IMR-90 (cell line): ENCODE measurements around the gene RANBP9. TPM values are rescaled to one million over a fixed set of nuclear protein-coding genes. Genes with fewer than 3 reads are reported as not detected.

Experiments used
- ATAC-seq: fragments of 200-7000 bp; cut with Tn5 transposase; 2 replicates; pipeline ENCODE4 v1.9.1; 2020; ENCODE audit warnings: low read depth, mild to moderate bottlenecking, moderate library complexity
- BruUV-seq: library from RNA; stranded (reverse); fragments of 400-500 nt; replicated peaks from 2 replicates; lab custom pipeline; 2021; lab: Mats Ljungman, UMichigan
- CTCF ChIA-PET: fragments of 300-600 bp; formaldehyde crosslinking; extraction: SDS; loops from one replicate; lab custom pipeline; 2021; ENCODE audit warnings: antibody characterized with exemption; lab: Yijun Ruan, JAX
- POLR2A ChIA-PET: fragments of 300-600 bp; sonication (Branson Sonifier 250); formaldehyde crosslinking; loops from one replicate; lab custom pipeline; 2022; ENCODE audit warnings: antibody characterized with exemption; ENCODE audit not compliant: unreplicated experiment; lab: Charles Lee
- DNase-seq: peaks from one replicate; pipeline ENCODE4 v3.0.0; 2013
- H2AFZ ChIP-seq: replicated peaks from 2 replicates; pipeline ENCODE3; 2013; ENCODE audit warnings: low read length, mild to moderate bottlenecking; ENCODE audit not compliant: poor library complexity
- H2AK5ac ChIP-seq: 2 replicates; pipeline ENCODE4 v1.6.1; 2013; ENCODE audit warnings: low read depth, low read length, inconsistent platforms
- H2AK9ac ChIP-seq: replicated peaks from 2 replicates; pipeline ENCODE3; 2013; ENCODE audit warnings: mild to moderate bottlenecking, low read depth, low read length, moderate library complexity; ENCODE audit not compliant: poor library complexity
- H2BK120ac ChIP-seq: 2 replicates; pipeline ENCODE4 v1.6.1; 2013; ENCODE audit warnings: low read depth, low read length, inconsistent platforms
- H2BK15ac ChIP-seq: 3 replicates; pipeline ENCODE4 v1.6.1; 2013; ENCODE audit warnings: low read depth, low read length, inconsistent platforms
- H2BK20ac ChIP-seq: 2 replicates; pipeline ENCODE4 v1.6.1; 2013; ENCODE audit warnings: low read depth, mild to moderate bottlenecking, inconsistent platforms, low read length, moderate library complexity
- H2BK5ac ChIP-seq: 2 replicates; pipeline ENCODE4 v1.6.1; 2013; ENCODE audit warnings: mild to moderate bottlenecking, low read depth, low read length, inconsistent platforms; ENCODE audit not compliant: poor library complexity, severe bottlenecking
- H3K14ac ChIP-seq: replicated peaks from 2 replicates; pipeline ENCODE4 v1.6.1; 2013; ENCODE audit warnings: low read depth, low read length, inconsistent platforms
- H3K18ac ChIP-seq: 2 replicates; pipeline ENCODE4 v1.6.1; 2013; ENCODE audit warnings: low read depth, low read length, control low read depth
- H3K23ac ChIP-seq: 2 replicates; pipeline ENCODE4 v1.6.1; 2013; ENCODE audit warnings: low read depth, low read length, inconsistent platforms
- H3K27ac ChIP-seq: 2 replicates; pipeline ENCODE4 v1.5.1; 2013; ENCODE audit warnings: mild to moderate bottlenecking, control low read depth, low read length; ENCODE audit not compliant: insufficient read depth
- H3K27me3 ChIP-seq: 2 replicates; pipeline ENCODE4 v1.6.1; 2013; ENCODE audit warnings: low read length; ENCODE audit not compliant: control insufficient read depth, insufficient read depth
- H3K36me3 ChIP-seq: 2 replicates; pipeline ENCODE4 v1.6.1; 2013; ENCODE audit warnings: low read length, mixed read lengths; ENCODE audit not compliant: control insufficient read depth, insufficient read depth
- H3K4ac ChIP-seq: 2 replicates; pipeline ENCODE4 v1.6.1; 2013; ENCODE audit warnings: low read depth, low read length, inconsistent platforms
- H3K4me1 ChIP-seq: 2 replicates; pipeline ENCODE4 v1.6.1; 2013; ENCODE audit warnings: low read length, mixed read lengths; ENCODE audit not compliant: control insufficient read depth, insufficient read depth
- H3K4me2 ChIP-seq: 2 replicates; pipeline ENCODE4 v1.6.1; 2013; ENCODE audit warnings: low read depth, mild to moderate bottlenecking, control low read depth, low read length, moderate library complexity
- H3K4me3 ChIP-seq: 2 replicates; pipeline ENCODE4 v1.5.1; 2013; ENCODE audit warnings: low read depth, mild to moderate bottlenecking, control low read depth, low read length, moderate library complexity; ENCODE audit not compliant: insufficient read depth
- H3K56ac ChIP-seq: 2 replicates; pipeline ENCODE4 v1.6.1; 2013; ENCODE audit warnings: low read length, inconsistent platforms; ENCODE audit not compliant: insufficient read depth; ENCODE audit errors: extremely low read depth
- H3K79me1 ChIP-seq, 2 experiments: 2 replicates each; pipeline ENCODE4 v1.6.1; 2013; ENCODE audit warnings: low read length in 2 of 2, inconsistent platforms in 1 of 2, low read depth in 1 of 2
- H3K9ac ChIP-seq: 2 replicates; pipeline ENCODE4 v1.6.1; 2013; ENCODE audit warnings: low read depth, low read length, control low read depth
- H3K9me1 ChIP-seq: 2 replicates; pipeline ENCODE4 v1.6.1; 2013; ENCODE audit warnings: low read length, inconsistent platforms; ENCODE audit not compliant: insufficient read depth
- H3K9me3 ChIP-seq: 2 replicates; pipeline ENCODE4 v1.6.1; 2013; ENCODE audit warnings: low read length; ENCODE audit not compliant: control insufficient read depth, insufficient read depth
- H4K20me1 ChIP-seq: 2 replicates; pipeline ENCODE4 v1.6.1; 2013; ENCODE audit warnings: low read length, inconsistent platforms; ENCODE audit not compliant: insufficient read depth
- H4K5ac ChIP-seq: 2 replicates; pipeline ENCODE4 v1.6.1; 2013; ENCODE audit warnings: mild to moderate bottlenecking, low read depth, low read length, control low read depth
- H4K8ac ChIP-seq, 2 experiments: 2 replicates each; pipeline ENCODE4 v1.6.1; 2013; ENCODE audit warnings: low read depth in 2 of 2, low read length in 2 of 2, control low read depth in 1 of 2, inconsistent platforms in 1 of 2
- H4K91ac ChIP-seq: 2 replicates; pipeline ENCODE4 v1.6.1; 2013; ENCODE audit warnings: low read depth, low read length, inconsistent platforms; ENCODE audit not compliant: insufficient read depth
- BHLHE40 ChIP-seq: fragments of 150-350 bp; IDR thresholded peaks from 2 replicates; pipeline ENCODE4 v1.6.1; 2016; ENCODE audit warnings: mild to moderate bottlenecking, low read depth, low read length
- CEBPB ChIP-seq: IDR thresholded peaks from 2 replicates; pipeline ENCODE4 v1.6.1; 2012; ENCODE audit warnings: low read depth, low read length, improper control_type of control experiment
- CHD1 ChIP-seq: IDR thresholded peaks from 2 replicates; pipeline ENCODE4 v1.6.1; 2012; ENCODE audit warnings: low read depth, low read length, improper control_type of control experiment
- FOS ChIP-seq: fragments of 150-350 bp; IDR thresholded peaks from 2 replicates; pipeline ENCODE4 v1.6.1; 2016; ENCODE audit warnings: low read depth, low read length
- MAFK ChIP-seq: IDR thresholded peaks from 2 replicates; pipeline ENCODE4 v1.6.1; 2012; ENCODE audit warnings: low read depth, low read length, improper control_type of control experiment
- MAZ ChIP-seq: IDR thresholded peaks from 2 replicates; pipeline ENCODE4 v1.6.1; 2012; ENCODE audit warnings: low read depth, mild to moderate bottlenecking, low read length, improper control_type of control experiment, moderate library complexity, borderline replicate concordance
- MXI1 ChIP-seq: IDR thresholded peaks from 2 replicates; pipeline ENCODE4 v1.6.1; 2012; ENCODE audit warnings: low read depth, mild to moderate bottlenecking, low read length, moderate library complexity, borderline replicate concordance
- NFE2L2 ChIP-seq: fragments of 150-350 bp; IDR thresholded peaks from 2 replicates; pipeline ENCODE4 v1.6.1; 2016; ENCODE audit warnings: low read depth, mild to moderate bottlenecking, low read length
- POLR2A ChIP-seq: IDR thresholded peaks from 2 replicates; pipeline ENCODE4 v1.6.1; 2012; ENCODE audit warnings: mild to moderate bottlenecking, low read depth, low read length
- RAD21 ChIP-seq: IDR thresholded peaks from 2 replicates; pipeline ENCODE4 v1.6.1; 2012; ENCODE audit warnings: low read length, improper control_type of control experiment
- RCOR1 ChIP-seq: IDR thresholded peaks from 2 replicates; pipeline ENCODE4 v1.6.1; 2012; ENCODE audit warnings: mild to moderate bottlenecking, low read length, improper control_type of control experiment; ENCODE audit not compliant: insufficient replicate concordance
- RFX5 ChIP-seq: IDR thresholded peaks from 2 replicates; pipeline ENCODE4 v1.8.0; 2012; ENCODE audit warnings: low read depth, mild to moderate bottlenecking, low read length, moderate library complexity
- SMC3 ChIP-seq: fragments of 150-350 bp; IDR thresholded peaks from 2 replicates; pipeline ENCODE4 v1.6.1; 2016; ENCODE audit warnings: low read depth, mild to moderate bottlenecking, antibody characterized with exemption, low read length, moderate library complexity
- WGBS, 2 experiments: methylation state at CpG; one replicate each; pipeline versions ENCODE4 v1.1.5 to v1.1.7; 2013; ENCODE audit warnings: missing lambda C conversion rate in 2 of 2; ENCODE audit not compliant: insufficient read length in 1 of 2; ENCODE audit errors: extremely low coverage in 2 of 2; 5-methylcytosine and 5-hydroxymethylcytosine counted together
- dilution Hi-C: fragments of 300-500 bp; cut with HindIII; formaldehyde crosslinking; loops from one replicate; pipeline ENCODE4 v1.14.3; 2018; ENCODE audit warnings: low sequenced_read_pairs; ENCODE audit not compliant: unreplicated experiment
- in situ Hi-C: fragments of 300-500 bp; cut with MboI; formaldehyde crosslinking; loops from 3 replicates; pipeline ENCODE4 v1.14.3; 2019; ENCODE audit warnings: low sequenced_read_pairs, inconsistent platforms, mixed read lengths
- intact Hi-C: fragments of 100-400 bp; cut with micrococcal nuclease; formaldehyde crosslinking; loops from 2 replicates; pipeline ENCODE4 v1.10.0; 2022
- polyA plus RNA-seq, 3 experiments: library from polyadenylated mRNA; depleted of rRNA; stranded (reverse); fragments of >200 nt; gene quantifications; 2 replicates each; pipeline ENCODE4 v1.2.3, GENCODE V29; 2012; ENCODE audit warnings: low replicate concordance in 1 of 3
- total RNA-seq: library from RNA; depleted of rRNA; stranded (reverse); fragments of >200 nt; gene quantifications from 2 replicates; pipeline ENCODE4 v1.2.3, GENCODE V29; 2012
- TF ChIP-seq, protein P1 (sequence below): fragments of 150-350 bp; IDR thresholded peaks from 2 replicates; pipeline ENCODE4 v1.6.1; 2017; ENCODE audit warnings: mild to moderate bottlenecking, antibody characterized with exemption, low read length, low read depth
- TF ChIP-seq, protein P2 (sequence below): fragments of 150-350 bp; IDR thresholded peaks from 2 replicates; pipeline ENCODE4 v1.6.1; 2016; ENCODE audit warnings: low read depth, mild to moderate bottlenecking, low read length, moderate library complexity, borderline replicate concordance
- TF ChIP-seq, protein P3 (sequence below): conservative IDR thresholded peaks from 2 replicates; pipeline ENCODE4 v1.5.1; 2012; ENCODE audit warnings: mild to moderate bottlenecking, low read depth, low read length, improper control_type of control experiment

RANBP9 gene
- total and polyA plus RNA-seq, 2 of the 4 experiments (the other 2 are of a cell fraction) = 17.7 to 27.8 TPM

DNA sequence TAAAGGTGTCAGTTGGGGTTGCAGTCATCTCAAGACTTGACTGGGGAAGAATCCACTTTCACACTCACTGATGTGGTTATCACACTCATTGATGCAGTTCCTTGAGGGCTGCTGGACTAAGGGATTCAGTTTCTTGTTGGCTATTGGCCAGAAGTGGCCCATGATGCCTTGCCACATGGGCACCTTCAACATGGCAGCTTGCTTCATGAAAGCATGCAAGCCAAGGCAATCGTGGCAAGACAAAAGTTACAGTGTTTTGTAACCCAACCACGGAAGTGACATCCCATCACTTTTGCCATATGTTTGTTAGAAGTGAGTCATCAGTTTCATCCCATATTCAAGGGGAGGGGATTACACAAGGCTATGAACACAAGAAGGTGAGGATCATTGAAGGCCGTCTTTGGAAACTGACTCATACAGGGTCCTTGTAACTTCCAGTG lies 3.8 kb upstream of the RANBP9 start:
- Histone ChIP-seq H4K5ac (no peak overlapping the region), H4K8ac (no peak overlapping the region), H3K4ac (no peak overlapping the region), H3K4me2 (no peak overlapping the region), H3K79me1 (no peaks in the 10 kb centered on the region; a peak in 1 of 4 replicates), H3K4me1 (no peaks in the 10 kb centered on the region), H3K23ac (no peak overlapping the region), H3K9me1 (no peaks in the 10 kb centered on the region), H4K20me1 (no peaks in the 10 kb centered on the region), H2BK5ac (no peak overlapping the region), H2BK20ac (no peak overlapping the region), H2AK5ac (no peak overlapping the region), H3K14ac (no peak overlapping the region), H3K4me3 (no peak overlapping the region), H3K18ac (no peak overlapping the region), H2AFZ (no peak overlapping the region), H3K9me3 (no peaks in the 10 kb centered on the region), H3K36me3 (no peaks in the 10 kb centered on the region), H4K91ac (no peak overlapping the region), H3K27ac (no peak overlapping the region), H2BK15ac (no peak overlapping the region), H2AK9ac (no peak overlapping the region), H3K27me3 (no peaks in the 10 kb centered on the region), H3K56ac (no peak overlapping the region), H2BK120ac (no peak overlapping the region), H3K9ac (no peak overlapping the region)
- ChIA-PET CTCF (no interaction called here), POLR2A (no interaction called here)
- no peak for DNase-seq
- intact Hi-C loops (no loop called here), in situ Hi-C loops (no loop called here), dilution Hi-C loops (no loop called here)
- BruUV-seq = no TSS peak
- 80% methylated on average over 1 of the region's 3 CpGs; no CpG with 5 or more reads in 1 of the 2 experiments for WGBS, 2 experiments
- TF ChIP-seq CHD1 (no peak), CEBPB (no peak), FOS (no peak), MAFK (no peak), POLR2A (no peak), RFX5 (no peak), SMC3 (no peak), MXI1 (no peak), RCOR1 (no peak), BHLHE40 (no peak), NFE2L2 (no peak), MAZ (no peak), RAD21 (no peak)
- TF ChIP-seq, protein P1, sequence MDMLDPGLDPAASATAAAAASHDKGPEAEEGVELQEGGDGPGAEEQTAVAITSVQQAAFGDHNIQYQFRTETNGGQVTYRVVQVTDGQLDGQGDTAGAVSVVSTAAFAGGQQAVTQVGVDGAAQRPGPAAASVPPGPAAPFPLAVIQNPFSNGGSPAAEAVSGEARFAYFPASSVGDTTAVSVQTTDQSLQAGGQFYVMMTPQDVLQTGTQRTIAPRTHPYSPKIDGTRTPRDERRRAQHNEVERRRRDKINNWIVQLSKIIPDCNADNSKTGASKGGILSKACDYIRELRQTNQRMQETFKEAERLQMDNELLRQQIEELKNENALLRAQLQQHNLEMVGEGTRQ = no peak
- TF ChIP-seq, protein P2, sequence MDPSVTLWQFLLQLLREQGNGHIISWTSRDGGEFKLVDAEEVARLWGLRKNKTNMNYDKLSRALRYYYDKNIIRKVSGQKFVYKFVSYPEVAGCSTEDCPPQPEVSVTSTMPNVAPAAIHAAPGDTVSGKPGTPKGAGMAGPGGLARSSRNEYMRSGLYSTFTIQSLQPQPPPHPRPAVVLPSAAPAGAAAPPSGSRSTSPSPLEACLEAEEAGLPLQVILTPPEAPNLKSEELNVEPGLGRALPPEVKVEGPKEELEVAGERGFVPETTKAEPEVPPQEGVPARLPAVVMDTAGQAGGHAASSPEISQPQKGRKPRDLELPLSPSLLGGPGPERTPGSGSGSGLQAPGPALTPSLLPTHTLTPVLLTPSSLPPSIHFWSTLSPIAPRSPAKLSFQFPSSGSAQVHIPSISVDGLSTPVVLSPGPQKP = no peak
- TF ChIP-seq, protein P3, sequence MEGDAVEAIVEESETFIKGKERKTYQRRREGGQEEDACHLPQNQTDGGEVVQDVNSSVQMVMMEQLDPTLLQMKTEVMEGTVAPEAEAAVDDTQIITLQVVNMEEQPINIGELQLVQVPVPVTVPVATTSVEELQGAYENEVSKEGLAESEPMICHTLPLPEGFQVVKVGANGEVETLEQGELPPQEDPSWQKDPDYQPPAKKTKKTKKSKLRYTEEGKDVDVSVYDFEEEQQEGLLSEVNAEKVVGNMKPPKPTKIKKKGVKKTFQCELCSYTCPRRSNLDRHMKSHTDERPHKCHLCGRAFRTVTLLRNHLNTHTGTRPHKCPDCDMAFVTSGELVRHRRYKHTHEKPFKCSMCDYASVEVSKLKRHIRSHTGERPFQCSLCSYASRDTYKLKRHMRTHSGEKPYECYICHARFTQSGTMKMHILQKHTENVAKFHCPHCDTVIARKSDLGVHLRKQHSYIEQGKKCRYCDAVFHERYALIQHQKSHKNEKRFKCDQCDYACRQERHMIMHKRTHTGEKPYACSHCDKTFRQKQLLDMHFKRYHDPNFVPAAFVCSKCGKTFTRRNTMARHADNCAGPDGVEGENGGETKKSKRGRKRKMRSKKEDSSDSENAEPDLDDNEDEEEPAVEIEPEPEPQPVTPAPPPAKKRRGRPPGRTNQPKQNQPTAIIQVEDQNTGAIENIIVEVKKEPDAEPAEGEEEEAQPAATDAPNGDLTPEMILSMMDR = no peak
- ATAC-seq = no peak
